NCI-H1417 (cell line): ENCODE results near the gene FMO1.
"Not testable (repeated sequence)": the region's sequence is repeated elsewhere in the genome, so short reads cannot be mapped to it uniquely, and the experiment has no call there.

Experiments used
- DNase-seq, 3 experiments: peaks; one replicate each; lab custom pipeline; 2025; lab: John Stamatoyannopoulos, UW

The FMO1 gene

GRCh38 chr1:171248302-171248701 lies at the start of gene FMO1:
Gene FMO1 (plus strand): TSS chr1:171248494. CDS start chr1:171258088, 9,594 bp downstream.
- DNase-seq: no peak

- no peak for DNase-seq
Observed at GRCh38 chr1:171204296-171204695, 44.0 kb upstream of the FMO1 start.

GRCh38 chr1:171206204-171206977 lies 41.9 kb upstream of the FMO1 start:
- no peak for DNase-seq

- DNase-seq: no peak
Observed at GRCh38 chr1:171206978-171207355, 41.3 kb upstream of the FMO1 start.

GRCh38 chr1:171207377-171207776 lies 40.9 kb upstream of the FMO1 start:
- DNase-seq: no peak

- no peak for DNase-seq
Observed at GRCh38 chr1:171210355-171210754, 37.9 kb upstream of the FMO1 start.

- no peak for DNase-seq
Observed at GRCh38 chr1:171212607-171213351, 35.5 kb upstream of the FMO1 start.

GRCh38 chr1:171213559-171214454 lies 34.5 kb upstream of the FMO1 start:
- DNase-seq: peak in 1 of 3 experiments; percentile 9

GRCh38 chr1:171217658-171218443 lies 30.4 kb upstream of the FMO1 start:
- no peak for DNase-seq

GRCh38 chr1:171218661-171219060 lies 29.6 kb upstream of the FMO1 start:
- no peak for DNase-seq

- no peak for DNase-seq
Observed at GRCh38 chr1:171219346-171220080, 28.8 kb upstream of the FMO1 start.

- no peak for DNase-seq
Observed at GRCh38 chr1:171220081-171220420, 28.2 kb upstream of the FMO1 start.

- no peak for DNase-seq
Observed at GRCh38 chr1:171220581-171221054, 27.7 kb upstream of the FMO1 start.

- no peak for DNase-seq
Observed at GRCh38 chr1:171221665-171222591, 26.4 kb upstream of the FMO1 start.

- peak in 1 of 3 experiments; percentile 24 for DNase-seq
Observed at GRCh38 chr1:171222936-171223335, 25.4 kb upstream of the FMO1 start.

GRCh38 chr1:171224257-171224656 lies 24.0 kb upstream of the FMO1 start:
- DNase-seq: not testable (repeated sequence)

- peak; percentile 49 to 91 (median 83) for DNase-seq
Observed at GRCh38 chr1:171226747-171227370, 21.4 kb upstream of the FMO1 start.

- no peak for DNase-seq
Observed at GRCh38 chr1:171231326-171231725, 17.0 kb upstream of the FMO1 start.

GRCh38 chr1:171233183-171233582 lies 15.1 kb upstream of the FMO1 start:
- no peak for DNase-seq
